Ovary (tissue), 9 donors: Measurements from ENCODE around the gene SFSWAP. TPM values are rescaled to one million over a fixed set of nuclear protein-coding genes. Genes with fewer than 3 reads are reported as not detected.

Source experiments
- DNase-seq, 5 donors: peaks; one replicate each; pipeline ENCODE4 v3.0.0-alpha.2; 2019 to 2020
- H3K27ac ChIP-seq, 2 donors: fragments of 200-600 bp; one replicate each; pipeline versions ENCODE4 v1.5.1 to v1.8.0; 2019 to 2022
- H3K27me3 ChIP-seq: fragments of 200-600 bp; one replicate; pipeline ENCODE4 v1.8.0; 2022
- H3K36me3 ChIP-seq: fragments of 200-600 bp; sonication (generic); one replicate; pipeline ENCODE4 v1.5.1; 2019
- H3K4me1 ChIP-seq: one replicate; pipeline ENCODE4 v1.8.1; 2013; ENCODE audit warnings: mild to moderate bottlenecking, moderate library complexity; ENCODE audit not compliant: insufficient read depth
- H3K4me3 ChIP-seq: fragments of 200-600 bp; sonication (generic); one replicate; pipeline ENCODE4 v1.5.1; 2017
- H3K9me3 ChIP-seq, 2 donors: fragments of 200-600 bp in 1 of 2; sonication (generic) in 1 of 2; one replicate each; pipeline versions ENCODE4 v1.5.1 to v1.8.1; 2013 to 2019; ENCODE audit warnings: mild to moderate bottlenecking in 1 of 2, moderate library complexity in 1 of 2
- EP300 ChIP-seq: sonication (generic); formaldehyde crosslinking; IDR thresholded peaks from one replicate; pipeline ENCODE4 v1.6.1; 2017; ENCODE audit warnings: antibody characterized with exemption
- POLR2A ChIP-seq: fragments of 450-650 bp; IDR thresholded peaks from one replicate; pipeline ENCODE4 v1.6.1; 2017; ENCODE audit warnings: antibody characterized with exemption, mild to moderate bottlenecking, moderate library complexity
- WGBS, 3 donors: extraction: QIAGEN DNeasy Blood & Tissue Kit in 1 of 3; methylation state at CpG; one replicate each; pipeline versions ENCODE4 v1.1.5 to v1.1.7; 2013 to 2017; 5-methylcytosine and 5-hydroxymethylcytosine counted together
- intact Hi-C, 4 donors: fragments of 100-400 bp; cut with DNase I; formaldehyde crosslinking; loops; one replicate each; pipeline versions ENCODE4 v1.11.0 to v1.15.1; 2022 to 2023
- polyA plus RNA-seq, 2 donors: library from polyadenylated mRNA; stranded (reverse); fragments of 200-250 nt in 1 of 2; fragments of 350-450 nt in 1 of 2; fragmentation: Illumina TruSeq in 1 of 2; extraction: RNeasy Lipid Tissue Mini Kit (QIAGEN cat#74804) in 1 of 2; gene quantifications; one replicate each; pipeline ENCODE4 v1.2.3, GENCODE V29; 2013 to 2014
- total RNA-seq, 7 donors: library from RNA; depleted of rRNA in 2 of 7; stranded (reverse); fragments of >200 nt in 2 of 7; fragmentation: NEBNext Ultra II Directional in 3 of 7; extraction: Animal tissue kit (Norgen Biotek cat#: 25700) in 3 of 7; gene quantifications; one replicate each; pipeline versions ENCODE4 v1.1.0 to v1.2.4, GENCODE V29; 2016 to 2023
- TF ChIP-seq, protein P1 (sequence below), 3 donors: fragments of 450-650 bp in 2 of 3; fragments of 200-600 bp in 1 of 3; IDR thresholded peaks; one replicate each; pipeline versions ENCODE4 v1.5.1 to v1.8.0; 2016 to 2022; ENCODE audit warnings: antibody characterized with exemption in 3 of 3, mild to moderate bottlenecking in 1 of 3
- donor health status: DM: no; HTN: no; CAD: no; lungs with moderate emphysema.
- donor health status: DM: no; HTN: no; CAD: no.
- donor health status: Bipolar disorder and iron deficiency.
- donor health status: DM: yes; HTN: yes; CAD: no.
- donor health status: DM: no; HTN: no; CAD: no.
- donor health status: DM: yes; HTN: yes; CAD: no.

Gene SFSWAP
- total and polyA plus RNA-seq, 9 donors: 27.6 to 54.4 (median 42.5) TPM

GRCh38 chr12:131732996-131733615 is 22.2 kb downstream of the SFSWAP start:
- intact Hi-C loops: no loop called here
- Histone ChIP-seq H3K36me3 (no peaks in the 10 kb centered on the region), H3K9me3 (no peaks in the 10 kb centered on the region), H3K4me1 (no peaks in the 10 kb centered on the region), H3K4me3 (no peak overlapping the region), H3K27me3 (no peaks in the 10 kb centered on the region), H3K27ac (no peak overlapping the region)
- no peak for DNase-seq
- TF ChIP-seq POLR2A: no peak
- TF ChIP-seq, protein P1, sequence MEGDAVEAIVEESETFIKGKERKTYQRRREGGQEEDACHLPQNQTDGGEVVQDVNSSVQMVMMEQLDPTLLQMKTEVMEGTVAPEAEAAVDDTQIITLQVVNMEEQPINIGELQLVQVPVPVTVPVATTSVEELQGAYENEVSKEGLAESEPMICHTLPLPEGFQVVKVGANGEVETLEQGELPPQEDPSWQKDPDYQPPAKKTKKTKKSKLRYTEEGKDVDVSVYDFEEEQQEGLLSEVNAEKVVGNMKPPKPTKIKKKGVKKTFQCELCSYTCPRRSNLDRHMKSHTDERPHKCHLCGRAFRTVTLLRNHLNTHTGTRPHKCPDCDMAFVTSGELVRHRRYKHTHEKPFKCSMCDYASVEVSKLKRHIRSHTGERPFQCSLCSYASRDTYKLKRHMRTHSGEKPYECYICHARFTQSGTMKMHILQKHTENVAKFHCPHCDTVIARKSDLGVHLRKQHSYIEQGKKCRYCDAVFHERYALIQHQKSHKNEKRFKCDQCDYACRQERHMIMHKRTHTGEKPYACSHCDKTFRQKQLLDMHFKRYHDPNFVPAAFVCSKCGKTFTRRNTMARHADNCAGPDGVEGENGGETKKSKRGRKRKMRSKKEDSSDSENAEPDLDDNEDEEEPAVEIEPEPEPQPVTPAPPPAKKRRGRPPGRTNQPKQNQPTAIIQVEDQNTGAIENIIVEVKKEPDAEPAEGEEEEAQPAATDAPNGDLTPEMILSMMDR (IDR thresholded peaks at IDR 0.05): no peak
- TF ChIP-seq EP300: no peak
- 91 to 92% (median 91%) methylated on average over 21 of the region's 21 CpGs for WGBS, 3 donors

- Histone ChIP-seq H3K9me3 (no peaks in the 10 kb centered on the region), H3K27ac (no peak overlapping the region), H3K36me3 (no peaks in the 10 kb centered on the region), H3K4me1 (no peaks in the 10 kb centered on the region), H3K27me3 (no peaks in the 10 kb centered on the region), H3K4me3 (no peak overlapping the region)
- TF ChIP-seq POLR2A (no peak), EP300 (no peak)
- TF ChIP-seq, protein P1 (IDR thresholded peaks at IDR 0.05): no peak
- intact Hi-C loops: no loop called here
- no peak for DNase-seq
- 84 to 87% (median 85%) methylated on average over 10 of the region's 10 CpGs for WGBS, 3 donors
These were observed 23.0 kb downstream of the SFSWAP start for GRCh38 chr12:131733874-131734273.

- H3K27me3 ChIP-seq: no peaks in the 10 kb centered on the region
- DNase-seq: no peak
- no peak for TF ChIP-seq EP300
- TF ChIP-seq, protein P1 (IDR thresholded peaks at IDR 0.05): no peak
- TF ChIP-seq POLR2A: no peak
- no peaks in the 10 kb centered on the region for H3K9me3 ChIP-seq
- intact Hi-C loops: no loop called here
- 90 to 92% (median 91%) methylated on average over 30 of the region's 30 CpGs for WGBS, 3 donors
- no peak overlapping the region for H3K4me3 ChIP-seq
- H3K27ac ChIP-seq: no peak overlapping the region
- no peaks in the 10 kb centered on the region for H3K36me3 ChIP-seq
- H3K4me1 ChIP-seq: no peaks in the 10 kb centered on the region
These were observed 23.7 kb downstream of the SFSWAP start for GRCh38 chr12:131734336-131735152.

- Histone ChIP-seq H3K4me1 (no peaks in the 10 kb centered on the region), H3K9me3 (no peaks in the 10 kb centered on the region), H3K27me3 (no peaks in the 10 kb centered on the region), H3K36me3 (no peaks in the 10 kb centered on the region), H3K4me3 (no peak overlapping the region), H3K27ac (no peak overlapping the region)
- TF ChIP-seq, protein P1 (IDR thresholded peaks at IDR 0.05): no peak
- TF ChIP-seq POLR2A (no peak), EP300 (no peak)
- 83 to 90% (median 90%) methylated on average over 10 of the region's 10 CpGs for WGBS, 3 donors
- no peak for DNase-seq
- intact Hi-C loops: no loop called here
These were observed 24.2 kb downstream of the SFSWAP start for GRCh38 chr12:131735153-131735456.
